ENCODE results near the gene PRG2. TPM values are rescaled to one million over a fixed set of nuclear protein-coding genes. Genes with fewer than 3 reads are reported as not detected.

Gene PRG2
- total RNA-seq, 1 donor from 2014 or later: 0.33 TPM

GRCh38 chr11:57417056-57417455, 26.6 kb upstream of the PRG2 start:
- Histone ChIP-seq H3K27me3 (ENCODE audit: control insufficient read depth, insufficient read depth, low read length) (no peaks in the 10 kb centered on the region), H3K4me3 (ENCODE audit: low read depth, low read length) (no peak overlapping the region), H3K36me3 (ENCODE audit: control insufficient read depth, insufficient read depth, low read length) (no peaks in the 10 kb centered on the region)
- TF ChIP-seq CTCF (IDR thresholded peaks at IDR 0.05; ENCODE audit: insufficient read depth, low read length, poor library complexity, severe bottlenecking): no peak
- DNase-seq (ENCODE audit: low read depth): no peak

GRCh38 chr11:57416436-57416835, 26.0 kb upstream of the PRG2 start:
- Histone ChIP-seq H3K27me3 (ENCODE audit: control insufficient read depth, insufficient read depth, low read length) (no peaks in the 10 kb centered on the region), H3K36me3 (ENCODE audit: control insufficient read depth, insufficient read depth, low read length) (no peaks in the 10 kb centered on the region), H3K4me3 (ENCODE audit: low read depth, low read length) (no peak overlapping the region)
- TF ChIP-seq CTCF (IDR thresholded peaks at IDR 0.05; ENCODE audit: insufficient read depth, low read length, poor library complexity, severe bottlenecking): no peak
- no peak for DNase-seq (ENCODE audit: low read depth)

- H3K27me3 ChIP-seq (ENCODE audit: control insufficient read depth, insufficient read depth, low read length): no peaks in the 10 kb centered on the region
- DNase-seq (ENCODE audit: low read depth): no peak
- H3K4me3 ChIP-seq (ENCODE audit: low read depth, low read length): no peak overlapping the region
- no peaks in the 10 kb centered on the region for H3K36me3 ChIP-seq (ENCODE audit: control insufficient read depth, insufficient read depth, low read length)
- TF ChIP-seq CTCF (IDR thresholded peaks at IDR 0.05; ENCODE audit: insufficient read depth, low read length, poor library complexity, severe bottlenecking): no peak
These were observed 24.3 kb upstream of the PRG2 start for GRCh38 chr11:57414612-57415212.

- H3K4me3 ChIP-seq (ENCODE audit: low read depth, low read length): no peak overlapping the region
- H3K36me3 ChIP-seq (ENCODE audit: control insufficient read depth, insufficient read depth, low read length): no peaks in the 10 kb centered on the region
- DNase-seq (ENCODE audit: low read depth): no peak
- no peaks in the 10 kb centered on the region for H3K27me3 ChIP-seq (ENCODE audit: control insufficient read depth, insufficient read depth, low read length)
- TF ChIP-seq CTCF (IDR thresholded peaks at IDR 0.05; ENCODE audit: insufficient read depth, low read length, poor library complexity, severe bottlenecking): no peak
These were observed 23.2 kb upstream of the PRG2 start for GRCh38 chr11:57413681-57414080.

- DNase-seq (ENCODE audit: low read depth): peak; percentile 60
- no peak for TF ChIP-seq CTCF (IDR thresholded peaks at IDR 0.05; ENCODE audit: insufficient read depth, low read length, poor library complexity, severe bottlenecking)
These were observed 19.8 kb upstream of the PRG2 start for GRCh38 chr11:57410287-57410686.

More at GRCh38 chr11:57410287-57410686, 19.8 kb upstream of the PRG2 start:
- Histone ChIP-seq H3K36me3 (ENCODE audit: control insufficient read depth, insufficient read depth, low read length) (peaks cover 2% of the 10 kb centered on the region), H3K4me3 (ENCODE audit: low read depth, low read length) (no peak overlapping the region), H3K27me3 (ENCODE audit: control insufficient read depth, insufficient read depth, low read length) (no peaks in the 10 kb centered on the region)

Data from kidney epithelial cell (primary cell).